Thymus (tissue), 11 donors: Measurements from ENCODE around the gene HLA-DOA. TPM values are rescaled to one million over a fixed set of nuclear protein-coding genes. Genes with fewer than 3 reads are reported as not detected.
A peak's percentile ranks its signal among the peaks of the same experiment; 100 is the strongest.

ENCODE experiments used
- DNase-seq, 9 donors: peaks; one replicate each; pipeline ENCODE4 v3.0.0-alpha.2; 2013; ENCODE audit warnings: low spot score in 9 of 9, low read depth in 6 of 9, missing footprints in 1 of 9
- H3K27ac ChIP-seq, 2 donors: one replicate each; pipeline ENCODE4 v1.5.1; 2013; ENCODE audit warnings: control low read depth in 1 of 2, low read depth in 1 of 2, low read length in 1 of 2, mild to moderate bottlenecking in 1 of 2, moderate library complexity in 1 of 2
- H3K27me3 ChIP-seq, 2 donors: one replicate each; pipeline ENCODE4 v1.5.1; 2013; ENCODE audit warnings: low read length in 1 of 2; ENCODE audit not compliant: control insufficient read depth in 2 of 2, insufficient read depth in 1 of 2
- H3K36me3 ChIP-seq, 2 donors: one replicate each; pipeline ENCODE4 v1.5.1; 2013; ENCODE audit warnings: low read length in 1 of 2, mild to moderate bottlenecking in 1 of 2, moderate library complexity in 1 of 2; ENCODE audit not compliant: control insufficient read depth in 2 of 2, insufficient read depth in 2 of 2
- H3K4me1 ChIP-seq, 2 donors: one replicate each; pipeline ENCODE4 v1.5.1; 2013; ENCODE audit warnings: low read length in 2 of 2; ENCODE audit not compliant: control insufficient read depth in 2 of 2, insufficient read depth in 2 of 2
- H3K4me3 ChIP-seq, 2 donors: one replicate each; pipeline ENCODE4 v1.5.1; 2013; ENCODE audit warnings: low read length in 2 of 2, control low read depth in 1 of 2, mild to moderate bottlenecking in 1 of 2
- H3K9me3 ChIP-seq, 2 donors: one replicate each; pipeline ENCODE4 v1.5.1; 2013; ENCODE audit warnings: low read length in 1 of 2, mild to moderate bottlenecking in 1 of 2; ENCODE audit not compliant: control insufficient read depth in 2 of 2, insufficient read depth in 1 of 2
- WGBS: extraction: QIAGEN DNeasy Blood & Tissue Kit; methylation state at CpG from one replicate; pipeline ENCODE4 v1.1.7; 2013; 5-methylcytosine and 5-hydroxymethylcytosine counted together
- polyA plus RNA-seq: library from polyadenylated mRNA; stranded (reverse); fragments of 200-250 nt; gene quantifications from one replicate; pipeline ENCODE4 v1.2.3, GENCODE V29; 2013
- total RNA-seq: library from RNA; stranded (reverse); fragments of 120-200 nt; gene quantifications from one replicate; pipeline ENCODE4 v1.2.4, GENCODE V29; 2013
- donor health status: healthy.

HLA-DOA gene
- total and polyA plus RNA-seq, 2 donors = 27.9 to 38.8 TPM

GRCh38 chr6:33004940-33005339 is 4.5 kb downstream of the HLA-DOA start:
- Histone ChIP-seq H3K4me1 (peaks cover 3 to 14% of the 10 kb centered on the region in 2 donors), H3K36me3 (no peaks in the 10 kb centered on the region), H3K27ac (no peak overlapping the region), H3K4me3 (no peak overlapping the region), H3K27me3 (peaks cover 0 to 13% of the 10 kb centered on the region in 2 donors), H3K9me3 (no peaks in the 10 kb centered on the region)
- 88% methylated on average over 6 of the region's 6 CpGs for WGBS
- no peak for DNase-seq

DNA sequence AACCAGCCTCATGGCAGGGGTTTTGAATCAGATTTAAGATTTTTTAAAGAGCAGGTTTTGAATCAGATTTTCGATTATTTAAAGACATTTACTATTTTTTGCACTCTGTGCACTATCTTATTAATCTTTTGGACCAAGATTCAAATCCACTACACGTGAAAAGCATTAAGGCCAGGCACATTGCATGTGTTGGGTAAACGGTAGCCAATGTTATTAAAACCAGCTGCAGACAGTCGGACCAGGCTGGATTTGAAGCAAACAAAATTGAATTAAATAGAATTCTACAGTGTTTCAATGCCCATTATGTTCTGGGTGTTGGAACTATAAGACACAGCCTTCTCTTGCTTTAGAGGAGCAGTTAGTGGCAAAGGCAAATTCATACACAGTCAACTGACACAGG is 7.7 kb downstream of the HLA-DOA start:
- 93% methylated on average over 4 of the region's 4 CpGs for WGBS
- peaks cover 4 to 6% of the 10 kb centered on the region in 2 donors for H3K4me1 ChIP-seq
- peaks cover 0 to 19% of the 10 kb centered on the region in 2 donors for H3K27me3 ChIP-seq

DNA sequence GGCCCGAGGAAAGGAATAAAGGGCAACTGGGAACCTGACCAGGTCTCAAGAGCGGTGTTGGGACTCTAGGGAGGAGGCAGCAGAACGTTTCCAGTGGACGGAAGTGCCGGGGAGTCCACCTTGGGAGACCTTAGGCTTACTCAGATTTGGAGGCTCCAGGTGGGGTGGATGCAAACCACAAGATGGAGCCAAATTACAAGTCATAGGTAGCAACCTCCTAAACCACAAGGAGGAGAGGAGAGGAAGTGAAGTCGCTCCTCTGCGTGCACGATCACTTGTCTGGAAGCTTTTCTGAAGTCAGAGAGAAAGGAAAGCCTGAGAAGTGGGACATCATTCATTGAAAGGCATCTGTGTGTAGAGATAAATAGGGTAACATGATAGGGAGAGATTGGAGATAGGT is 9.3 kb downstream of the HLA-DOA start:
- H3K36me3 ChIP-seq = no peaks in the 10 kb centered on the region
- H3K27me3 ChIP-seq = peaks cover 0 to 22% of the 10 kb centered on the region in 2 donors
- no peaks in the 10 kb centered on the region for H3K9me3 ChIP-seq
- H3K4me3 ChIP-seq = no peak overlapping the region
- peak in 8 of 9 donors; percentile 27 to 71 (median 42) for DNase-seq
- WGBS = 22% methylated on average over 8 of the region's 8 CpGs
- no peak overlapping the region for H3K27ac ChIP-seq
- H3K4me1 ChIP-seq = peaks cover 4 to 6% of the 10 kb centered on the region in 2 donors

More for the DNA sequence above, 7.7 kb downstream of the HLA-DOA start:
- no peaks in the 10 kb centered on the region for H3K9me3 ChIP-seq
- no peak overlapping the region for H3K4me3 ChIP-seq
- no peaks in the 10 kb centered on the region for H3K36me3 ChIP-seq
- H3K27ac ChIP-seq = no peak overlapping the region
- DNase-seq = no peak

DNA sequence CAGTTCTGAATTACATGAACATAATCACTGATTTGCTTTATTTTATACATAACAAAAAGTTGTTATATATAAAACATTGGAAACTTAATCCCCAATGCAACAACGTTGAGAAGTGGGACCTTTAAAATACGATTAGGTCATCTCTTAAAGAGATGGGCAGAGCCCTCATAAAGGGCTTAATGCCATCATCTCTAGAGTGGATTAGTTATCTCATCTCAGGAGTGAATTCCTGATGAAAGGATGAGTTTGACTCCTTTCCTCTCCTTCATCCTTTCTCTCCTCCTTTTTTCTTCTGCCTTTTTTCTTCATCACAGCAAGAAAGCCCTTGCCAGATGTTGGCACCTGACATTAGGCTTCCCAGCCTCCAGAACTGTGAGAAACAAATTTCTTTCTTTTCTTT is 13.9 kb downstream of the HLA-DOA start:
- Histone ChIP-seq H3K4me3 (no peak overlapping the region), H3K36me3 (no peaks in the 10 kb centered on the region), H3K27ac (no peak overlapping the region), H3K4me1 (peaks cover 4 to 6% of the 10 kb centered on the region in 2 donors), H3K27me3 (peaks cover 0 to 21% of the 10 kb centered on the region in 2 donors), H3K9me3 (no peaks in the 10 kb centered on the region)
- no peak for DNase-seq
- 66% methylated on average over 2 of the region's 2 CpGs for WGBS

DNA sequence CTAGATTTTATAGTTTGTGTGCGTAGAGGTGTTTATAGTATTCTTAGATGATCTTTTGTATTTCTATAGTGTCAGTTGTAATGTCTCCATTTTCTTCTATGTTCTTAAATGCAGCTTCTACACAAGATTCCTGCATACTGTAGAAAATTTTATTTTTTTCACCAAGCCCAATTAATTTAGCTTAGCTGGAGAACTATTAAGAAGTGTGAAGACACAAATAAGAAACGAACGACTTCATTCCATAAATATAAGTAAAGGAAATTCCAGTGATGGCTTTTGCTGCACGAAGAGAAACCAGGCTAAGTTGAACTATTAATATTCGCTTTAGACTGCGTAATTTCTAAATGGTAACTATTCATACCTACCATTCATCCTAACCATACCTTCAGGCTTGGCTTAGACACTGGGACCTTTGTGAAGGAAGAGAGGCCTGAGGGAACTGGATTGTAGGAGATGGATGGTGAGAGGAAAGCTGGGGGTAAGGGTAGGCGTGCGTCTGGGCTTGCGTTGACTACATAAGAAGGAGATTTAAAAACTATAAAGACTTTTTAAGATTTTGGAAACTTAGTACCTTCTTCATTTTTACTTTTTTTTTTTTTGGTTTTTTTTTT is 15.9 kb downstream of the HLA-DOA start:
- H3K36me3 ChIP-seq = no peaks in the 10 kb centered on the region
- H3K27me3 ChIP-seq = peaks cover 0 to 15% of the 10 kb centered on the region in 2 donors
- no peak for DNase-seq
- no peak overlapping the region for H3K4me3 ChIP-seq
- no peak overlapping the region for H3K27ac ChIP-seq
- 97% methylated on average over 9 of the region's 9 CpGs for WGBS
- no peaks in the 10 kb centered on the region for H3K9me3 ChIP-seq
- no peaks in the 10 kb centered on the region for H3K4me1 ChIP-seq

- Histone ChIP-seq H3K27ac (no peak overlapping the region), H3K4me3 (no peak overlapping the region), H3K27me3 (peaks cover 0 to 8% of the 10 kb centered on the region in 2 donors), H3K36me3 (no peaks in the 10 kb centered on the region), H3K4me1 (no peaks in the 10 kb centered on the region), H3K9me3 (no peaks in the 10 kb centered on the region)
- DNase-seq = no peak
- 73% methylated on average over 4 of the region's 4 CpGs for WGBS
These were observed 17.4 kb downstream of the HLA-DOA start for GRCh38 chr6:32991972-32992371.

- no peak overlapping the region for H3K27ac ChIP-seq
- WGBS = 97% methylated on average over 1 of the region's 1 CpG
- H3K27me3 ChIP-seq = peaks cover 0 to 5% of the 10 kb centered on the region in 2 donors
- no peak overlapping the region for H3K4me3 ChIP-seq
- H3K36me3 ChIP-seq = no peaks in the 10 kb centered on the region
- H3K9me3 ChIP-seq = no peaks in the 10 kb centered on the region
- no peak for DNase-seq
- H3K4me1 ChIP-seq = peaks cover 2 to 4% of the 10 kb centered on the region in 2 donors
These were observed 20.0 kb downstream of the HLA-DOA start for GRCh38 chr6:32989368-32989767.

GRCh38 chr6:32984622-32985389 is 24.6 kb downstream of the HLA-DOA start:
- 14% methylated on average over 9 of the region's 9 CpGs for WGBS
- H3K9me3 ChIP-seq = no peaks in the 10 kb centered on the region
- H3K27ac ChIP-seq = peak overlapping the region in 1 of 2 donors; percentile 44
- DNase-seq = peak; percentile 70 to 96 (median 89)
- no peaks in the 10 kb centered on the region for H3K27me3 ChIP-seq
- H3K4me1 ChIP-seq = peaks cover 2 to 9% of the 10 kb centered on the region in 2 donors
- peaks cover 13 to 39% of the 10 kb centered on the region in 2 donors for H3K36me3 ChIP-seq
- H3K4me3 ChIP-seq = no peak overlapping the region

GRCh38 chr6:32983964-32984621 is 25.3 kb downstream of the HLA-DOA start:
- DNase-seq = no peak
- Histone ChIP-seq H3K4me3 (no peak overlapping the region), H3K4me1 (peaks cover 2 to 9% of the 10 kb centered on the region in 2 donors), H3K27ac (peak overlapping the region in 1 of 2 donors; percentile 44), H3K9me3 (no peaks in the 10 kb centered on the region), H3K36me3 (peaks cover 20 to 46% of the 10 kb centered on the region in 2 donors), H3K27me3 (no peaks in the 10 kb centered on the region)
- 73% methylated on average over 3 of the region's 3 CpGs for WGBS
